CD4-positive, CD25-positive, alpha-beta regulatory T cell (primary cell): ENCODE data around the gene LYPD8. TPM values are rescaled to one million over a fixed set of nuclear protein-coding genes. Genes with fewer than 3 reads are reported as not detected.

ENCODE experiments used
- ATAC-seq, 2 donors: fragments of 150-1000 bp; cut with Tn5 transposase; one replicate each; pipeline ENCODE4 v1.10.0; 2021; ENCODE audit warnings: low read depth in 2 of 2, moderate number of reproducible peaks in 2 of 2, moderate library complexity in 1 of 2
- DNase-seq, 3 donors: peaks; one replicate each; pipeline versions ENCODE4 v3.0.0 to v3.0.0-alpha.2; 2012 to 2022; ENCODE audit warnings: mixed read lengths in 1 of 3
- H3K27ac ChIP-seq: one replicate; pipeline ENCODE4 v1.7.0; 2013; ENCODE audit warnings: mild to moderate bottlenecking, low read length; ENCODE audit not compliant: insufficient read depth, poor library complexity, severe bottlenecking
- H3K27me3 ChIP-seq: one replicate; pipeline ENCODE4 v1.7.0; 2013; ENCODE audit warnings: low read length; ENCODE audit not compliant: control insufficient read depth, insufficient read depth
- H3K36me3 ChIP-seq: one replicate; pipeline ENCODE4 v1.7.0; 2013; ENCODE audit warnings: mild to moderate bottlenecking, low read length, moderate library complexity; ENCODE audit not compliant: control insufficient read depth, insufficient read depth
- H3K4me1 ChIP-seq: 2 replicates; pipeline ENCODE4 v1.7.0; 2013; ENCODE audit warnings: mild to moderate bottlenecking, low read length; ENCODE audit not compliant: insufficient read depth, control insufficient read depth, poor library complexity, severe bottlenecking
- H3K4me3 ChIP-seq: one replicate; pipeline ENCODE4 v1.7.0; 2013; ENCODE audit warnings: low read depth, mild to moderate bottlenecking, low read length, moderate library complexity
- H3K9me3 ChIP-seq, 2 experiments: 1 replicate in 1 of 2; 2 replicates in 1 of 2; pipeline ENCODE4 v1.7.0; 2013; ENCODE audit warnings: low read length in 2 of 2, mild to moderate bottlenecking in 1 of 2, moderate library complexity in 1 of 2; ENCODE audit not compliant: control insufficient read depth in 2 of 2
- H3K27ac Mint-ChIP-seq, 3 donors: one replicate each; pipeline ENCODE4 v1.8.0; 2020 to 2022; ENCODE audit warnings: mild to moderate bottlenecking in 3 of 3, mixed read lengths in 3 of 3, moderate library complexity in 2 of 3
- H3K27me3 Mint-ChIP-seq: one replicate; pipeline ENCODE4 v1.8.0; 2022; ENCODE audit warnings: mild to moderate bottlenecking, mixed read lengths
- H3K36me3 Mint-ChIP-seq: one replicate; pipeline ENCODE4 v1.8.0; 2020; ENCODE audit warnings: mixed read lengths
- H3K4me1 Mint-ChIP-seq, 4 donors: one replicate each; pipeline ENCODE4 v1.8.0; 2020 to 2022; ENCODE audit warnings: mixed read lengths in 4 of 4, mild to moderate bottlenecking in 1 of 4
- H3K4me3 Mint-ChIP-seq, 4 donors: one replicate each; pipeline ENCODE4 v1.8.0; 2020 to 2022; ENCODE audit warnings: mild to moderate bottlenecking in 4 of 4, mixed read lengths in 4 of 4, moderate library complexity in 3 of 4
- H3K9me3 Mint-ChIP-seq, 7 donors: one replicate each; pipeline ENCODE4 v1.8.0; 2020 to 2022; ENCODE audit warnings: mixed read lengths in 7 of 7, mild to moderate bottlenecking in 3 of 7, moderate library complexity in 2 of 7
- polyA plus RNA-seq, 4 donors: library from polyadenylated mRNA; unstranded; fragments of 300-500 nt; fragmentation: Illumina TruSeq; gene quantifications; one replicate each; pipeline ENCODE4 v1.2.3, GENCODE V29; 2021
- total RNA-seq: library from RNA; stranded (reverse); gene quantifications from one replicate; pipeline ENCODE4 v1.2.3, GENCODE V29; 2022

The LYPD8 gene
- total and polyA plus RNA-seq, 5 donors from 2014 or later: 0.22 TPM; not detected in 4

DNA sequence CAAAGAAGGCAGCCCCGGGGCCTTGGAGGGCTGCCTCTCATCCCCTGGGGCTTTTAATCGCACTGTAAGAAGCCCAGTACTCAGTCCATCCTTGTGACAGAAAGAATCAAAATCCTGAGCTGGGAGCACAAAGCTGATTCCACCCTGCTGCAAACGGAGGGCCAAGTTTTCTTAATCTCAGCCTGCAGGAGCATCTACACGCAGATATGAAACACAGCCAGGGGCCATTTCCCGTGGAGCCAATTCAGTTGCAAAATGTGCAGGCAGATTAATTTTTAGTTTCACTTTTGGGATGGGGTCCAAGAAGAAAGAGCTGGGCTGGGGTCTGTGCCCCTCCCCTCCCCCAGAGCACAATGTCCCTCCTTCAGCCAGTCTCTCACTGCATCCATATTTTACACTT, 4.4 kb downstream of the LYPD8 start:
- peaks cover 0 to 23% (median 4%) of the 10 kb centered on the region in 4 donors for H3K4me1 Mint-ChIP-seq
- Histone ChIP-seq H3K4me3 (peak overlapping the region; percentile 19), H3K36me3 (no peaks in the 10 kb centered on the region), H3K4me1 (no peaks in the 10 kb centered on the region), H3K27ac (no peak overlapping the region), H3K27me3 (no peaks in the 10 kb centered on the region), H3K9me3 (no peaks in the 10 kb centered on the region)
- no peaks in the 10 kb centered on the region for H3K36me3 Mint-ChIP-seq
- no peaks in the 10 kb centered on the region for H3K9me3 Mint-ChIP-seq
- ATAC-seq (no peak), DNase-seq (no peak)
- no peaks in the 10 kb centered on the region for H3K27me3 Mint-ChIP-seq
- peak overlapping the region in 2 of 4 donors; percentile 52 to 70 for H3K4me3 Mint-ChIP-seq
- peak overlapping the region in 2 of 3 donors; percentile 54 to 92 for H3K27ac Mint-ChIP-seq

DNA sequence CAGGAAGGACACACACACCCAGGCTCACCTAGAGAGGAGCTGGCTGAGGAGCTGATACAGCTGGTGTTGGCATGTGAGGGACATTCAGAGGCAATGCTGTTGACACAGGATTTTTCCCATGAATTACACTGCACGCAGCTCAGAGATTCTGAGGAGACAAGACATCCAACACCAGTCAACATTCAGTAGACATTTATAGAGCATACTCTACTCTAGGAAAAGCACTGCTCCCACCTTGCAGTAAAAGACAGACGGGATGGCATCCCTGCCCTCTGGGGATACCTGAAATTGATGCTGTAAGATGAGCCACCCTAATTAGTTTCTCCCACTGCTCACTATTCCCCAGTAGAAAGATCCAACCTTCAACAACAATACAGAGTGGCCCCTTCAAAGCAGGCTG, 5.1 kb downstream of the LYPD8 start:
- no peak for DNase-seq
- Histone ChIP-seq H3K4me3 (no peak overlapping the region), H3K4me1 (no peaks in the 10 kb centered on the region), H3K36me3 (no peaks in the 10 kb centered on the region), H3K27ac (no peak overlapping the region), H3K9me3 (no peaks in the 10 kb centered on the region), H3K27me3 (no peaks in the 10 kb centered on the region)
- H3K4me1 Mint-ChIP-seq: peaks cover 0 to 23% (median 4%) of the 10 kb centered on the region in 4 donors
- H3K27me3 Mint-ChIP-seq: no peaks in the 10 kb centered on the region
- H3K9me3 Mint-ChIP-seq: no peaks in the 10 kb centered on the region
- no peak for ATAC-seq
- no peaks in the 10 kb centered on the region for H3K36me3 Mint-ChIP-seq
- peak overlapping the region in 2 of 3 donors; percentile 17 to 92 for H3K27ac Mint-ChIP-seq
- H3K4me3 Mint-ChIP-seq: no peak overlapping the region

DNA sequence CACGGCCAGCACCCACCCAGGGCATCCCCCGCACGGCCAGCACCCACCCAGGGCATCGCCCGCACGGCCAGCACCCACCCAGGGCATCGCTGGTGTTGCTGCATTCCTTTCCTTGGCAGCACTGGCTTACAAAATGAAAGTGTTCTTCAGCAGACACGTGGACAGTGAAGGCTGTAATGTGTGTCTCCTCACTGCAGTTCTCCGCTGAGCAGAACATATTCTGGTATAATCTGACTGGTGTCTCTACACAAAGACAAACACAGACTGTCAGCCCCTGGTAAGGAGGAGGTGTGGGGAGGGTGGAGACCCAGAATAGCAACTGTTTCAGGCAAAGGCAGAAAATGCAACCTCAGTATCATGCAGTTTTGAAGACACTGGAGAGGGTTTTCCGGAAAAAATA, 7.3 kb downstream of the LYPD8 start:
- H3K27me3 Mint-ChIP-seq: no peaks in the 10 kb centered on the region
- no peaks in the 10 kb centered on the region for H3K36me3 Mint-ChIP-seq
- Histone ChIP-seq H3K27ac (no peak overlapping the region), H3K4me3 (no peak overlapping the region), H3K27me3 (no peaks in the 10 kb centered on the region), H3K9me3 (no peaks in the 10 kb centered on the region), H3K4me1 (no peaks in the 10 kb centered on the region), H3K36me3 (no peaks in the 10 kb centered on the region)
- DNase-seq (no peak), ATAC-seq (no peak)
- peaks cover 0 to 23% (median 4%) of the 10 kb centered on the region in 4 donors for H3K4me1 Mint-ChIP-seq
- no peak overlapping the region for H3K4me3 Mint-ChIP-seq
- H3K9me3 Mint-ChIP-seq: no peaks in the 10 kb centered on the region
- no peak overlapping the region for H3K27ac Mint-ChIP-seq

DNA sequence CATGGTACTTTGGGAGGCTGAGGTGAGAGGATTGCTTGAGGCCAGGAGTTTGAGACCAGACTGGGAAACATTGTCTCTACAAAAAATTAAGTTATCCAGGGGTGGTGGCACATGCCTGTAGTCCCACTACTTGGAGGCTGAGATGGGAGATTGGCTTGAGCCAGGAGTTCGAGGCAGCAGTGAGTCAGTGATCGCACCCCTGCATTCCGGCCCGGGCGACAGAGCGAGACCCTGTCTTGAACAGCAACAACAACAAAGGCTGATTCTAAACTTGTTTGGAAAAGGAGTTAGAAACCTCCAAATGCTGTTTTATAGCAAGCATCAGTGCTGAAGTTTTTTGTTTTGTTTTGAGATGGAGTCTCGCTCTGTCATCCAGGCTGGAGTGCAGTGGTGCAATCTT, 14.7 kb downstream of the LYPD8 start:
- H3K9me3 ChIP-seq: no peaks in the 10 kb centered on the region
- DNase-seq (no peak), ATAC-seq (no peak)
- no peak overlapping the region for H3K27ac ChIP-seq
- no peaks in the 10 kb centered on the region for H3K4me1 Mint-ChIP-seq
- H3K4me3 ChIP-seq: no peak overlapping the region
- no peaks in the 10 kb centered on the region for H3K36me3 ChIP-seq
- H3K27me3 ChIP-seq: peaks cover 1% of the 10 kb centered on the region
- H3K27ac Mint-ChIP-seq: no peak overlapping the region
- peaks cover 0 to 1% (median 0%) of the 10 kb centered on the region in 7 donors for H3K9me3 Mint-ChIP-seq
- no peaks in the 10 kb centered on the region for H3K27me3 Mint-ChIP-seq
- H3K36me3 Mint-ChIP-seq: no peaks in the 10 kb centered on the region
- no peaks in the 10 kb centered on the region for H3K4me1 ChIP-seq
- H3K4me3 Mint-ChIP-seq: no peak overlapping the region

DNA sequence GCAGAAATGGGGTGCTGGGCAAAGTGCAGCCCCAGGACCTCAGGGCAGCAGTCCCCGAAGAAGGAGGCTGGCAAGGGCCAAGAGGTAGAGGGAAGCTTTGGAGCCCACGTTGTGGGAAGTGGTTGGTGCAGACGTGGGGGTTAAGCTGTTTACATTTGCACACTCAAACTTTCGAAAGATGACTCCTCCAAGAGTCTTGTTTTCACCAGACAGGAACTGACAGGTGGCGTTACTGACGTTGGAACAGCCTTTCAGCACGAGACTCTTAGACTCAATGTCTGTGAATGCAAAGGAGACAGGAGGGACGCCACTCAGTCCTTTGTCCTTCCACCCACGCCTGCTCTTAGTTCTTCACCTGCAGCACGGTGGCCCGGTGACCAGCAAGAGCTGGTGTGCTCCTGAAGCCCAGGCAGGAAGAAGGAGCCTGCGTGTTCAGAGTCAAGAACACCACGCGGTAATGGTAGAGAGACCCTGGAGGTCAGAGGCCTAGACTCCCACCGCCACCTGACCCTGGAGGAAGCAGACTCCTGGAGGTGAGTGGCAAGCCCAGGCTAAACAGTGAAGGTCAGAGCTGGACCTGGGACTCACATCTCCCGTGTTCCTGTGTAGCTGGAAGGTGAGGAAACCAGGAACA, 15.9 kb downstream of the LYPD8 start:
- H3K36me3 Mint-ChIP-seq: no peaks in the 10 kb centered on the region
- Histone ChIP-seq H3K4me3 (no peak overlapping the region), H3K27me3 (peaks cover 1% of the 10 kb centered on the region), H3K9me3 (no peaks in the 10 kb centered on the region), H3K27ac (no peak overlapping the region), H3K36me3 (no peaks in the 10 kb centered on the region), H3K4me1 (no peaks in the 10 kb centered on the region)
- H3K4me3 Mint-ChIP-seq: no peak overlapping the region
- peaks cover 0 to 6% (median 0%) of the 10 kb centered on the region in 7 donors for H3K9me3 Mint-ChIP-seq
- H3K27me3 Mint-ChIP-seq: no peaks in the 10 kb centered on the region
- no peak overlapping the region for H3K27ac Mint-ChIP-seq
- no peak for DNase-seq
- H3K4me1 Mint-ChIP-seq: no peaks in the 10 kb centered on the region
- no peak for ATAC-seq

DNA sequence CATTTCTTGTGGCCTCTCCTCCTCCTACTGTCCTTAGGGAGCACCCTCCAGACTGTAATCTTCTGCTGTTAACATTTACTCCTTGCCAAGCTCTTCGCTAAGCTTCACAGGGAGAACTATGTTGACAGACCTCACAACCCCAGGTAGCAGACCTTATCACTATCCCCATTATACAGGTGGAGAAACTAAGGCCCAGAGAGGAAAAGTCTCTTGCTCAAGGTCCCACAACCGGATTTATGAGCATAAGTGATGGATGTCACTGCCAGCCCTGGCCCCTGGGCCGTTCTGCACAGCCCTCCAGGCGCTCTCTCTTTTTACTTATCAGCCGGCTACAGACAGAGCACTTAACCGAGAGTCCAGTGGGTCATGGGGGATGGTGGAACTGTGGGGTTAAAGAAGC, 18.1 kb downstream of the LYPD8 start:
- no peak overlapping the region for H3K27ac ChIP-seq
- DNase-seq (no peak), ATAC-seq (no peak)
- Mint-ChIP-seq H3K4me1 (no peaks in the 10 kb centered on the region), H3K4me3 (no peak overlapping the region), H3K36me3 (no peaks in the 10 kb centered on the region), H3K27ac (no peak overlapping the region), H3K27me3 (peaks cover 5% of the 10 kb centered on the region), H3K9me3 (peaks cover 0 to 6% (median 0%) of the 10 kb centered on the region in 7 donors)
- peaks cover 1% of the 10 kb centered on the region for H3K27me3 ChIP-seq
- H3K36me3 ChIP-seq: no peaks in the 10 kb centered on the region
- H3K4me1 ChIP-seq: no peaks in the 10 kb centered on the region
- H3K4me3 ChIP-seq: no peak overlapping the region
- H3K9me3 ChIP-seq: no peaks in the 10 kb centered on the region

DNA sequence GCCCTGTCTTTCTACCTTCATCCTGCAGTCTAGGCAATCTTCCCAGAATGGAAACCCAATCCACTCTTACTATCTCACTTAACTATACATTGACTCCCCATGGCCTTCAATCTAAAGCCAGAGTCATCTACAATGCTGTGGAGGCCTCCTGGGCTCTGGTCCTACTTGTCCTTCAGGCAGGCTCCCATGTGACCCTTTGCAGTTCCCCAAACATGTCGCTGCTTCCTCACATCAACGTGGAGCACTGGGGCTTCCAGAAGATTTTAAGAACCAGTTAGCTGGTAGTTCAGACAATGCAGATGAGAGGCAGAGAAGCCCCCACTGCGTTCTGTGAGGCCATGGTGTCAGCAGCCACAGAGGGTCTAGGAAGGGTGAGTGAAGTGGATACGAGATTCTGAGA, 18.6 kb downstream of the LYPD8 start:
- Histone ChIP-seq H3K4me1 (no peaks in the 10 kb centered on the region), H3K27me3 (peaks cover 1% of the 10 kb centered on the region), H3K36me3 (no peaks in the 10 kb centered on the region), H3K27ac (no peak overlapping the region), H3K4me3 (no peak overlapping the region), H3K9me3 (no peaks in the 10 kb centered on the region)
- Mint-ChIP-seq H3K9me3 (peaks cover 0 to 6% (median 0%) of the 10 kb centered on the region in 7 donors), H3K27me3 (peaks cover 5% of the 10 kb centered on the region), H3K27ac (no peak overlapping the region), H3K36me3 (no peaks in the 10 kb centered on the region), H3K4me1 (no peaks in the 10 kb centered on the region), H3K4me3 (no peak overlapping the region)
- ATAC-seq: no peak
- no peak for DNase-seq

DNA sequence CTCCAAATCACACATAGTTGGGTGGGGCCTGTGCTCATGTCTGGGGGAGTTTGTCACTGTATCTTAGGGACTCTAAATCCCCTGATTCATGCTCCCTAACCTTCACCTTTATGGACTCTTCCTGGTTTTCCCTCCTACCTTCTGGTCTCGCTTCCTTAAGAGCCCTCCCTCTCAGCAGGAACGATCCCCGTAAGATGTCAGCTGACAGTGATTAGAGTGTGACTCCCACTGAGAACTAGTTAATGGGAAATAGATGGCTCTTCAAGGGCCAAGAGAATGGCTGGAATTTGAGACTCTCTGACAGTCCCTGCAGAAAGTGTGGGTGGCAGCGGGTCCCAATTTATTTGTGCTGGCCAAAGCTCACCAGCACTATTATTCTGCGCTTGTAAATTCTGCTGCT, 22.0 kb downstream of the LYPD8 start:
- Mint-ChIP-seq H3K36me3 (no peaks in the 10 kb centered on the region), H3K9me3 (peaks cover 0 to 6% (median 0%) of the 10 kb centered on the region in 7 donors), H3K27me3 (peaks cover 5% of the 10 kb centered on the region), H3K27ac (no peak overlapping the region), H3K4me1 (no peaks in the 10 kb centered on the region), H3K4me3 (no peak overlapping the region)
- no peak overlapping the region for H3K4me3 ChIP-seq
- H3K36me3 ChIP-seq: no peaks in the 10 kb centered on the region
- no peak overlapping the region for H3K27ac ChIP-seq
- peaks cover 1% of the 10 kb centered on the region for H3K27me3 ChIP-seq
- DNase-seq (no peak), ATAC-seq (no peak)
- no peaks in the 10 kb centered on the region for H3K4me1 ChIP-seq
- H3K9me3 ChIP-seq: no peaks in the 10 kb centered on the region
